Gastroesophageal sphincter (tissue), 4 donors: ENCODE results near the gene RAB17. TPM values are rescaled to one million over a fixed set of nuclear protein-coding genes. Genes with fewer than 3 reads are reported as not detected.

Source experiments
- ATAC-seq: fragments of 150-250 bp; one replicate; pipeline ENCODE4 v1.9.1; 2016; ENCODE audit warnings: mild to moderate bottlenecking, moderate library complexity
- H3K27ac ChIP-seq, 4 donors: fragments of 200-600 bp; sonication (generic) in 3 of 4; 1 replicate in 3 of 4; 2 replicates in 1 of 4; pipeline ENCODE4 v1.5.1; 2016 to 2019
- H3K27me3 ChIP-seq: fragments of 200-600 bp; sonication (generic); one replicate; pipeline ENCODE4 v1.5.1; 2019
- H3K36me3 ChIP-seq, 2 donors: fragments of 200-600 bp; sonication (generic); one replicate each; pipeline ENCODE4 v1.5.1; 2019; ENCODE audit warnings: control low read depth in 1 of 2
- H3K4me1 ChIP-seq, 3 donors: fragments of 200-600 bp; sonication (generic); 1 replicate in 2 of 3; 2 replicates in 1 of 3; pipeline ENCODE4 v1.5.1; 2016 to 2019; ENCODE audit warnings: control low read depth in 2 of 3
- H3K4me3 ChIP-seq, 2 donors: fragments of 200-600 bp; sonication (generic); one replicate each; pipeline ENCODE4 v1.5.1; 2019; ENCODE audit warnings: mild to moderate bottlenecking in 1 of 2, moderate library complexity in 1 of 2
- H3K9me3 ChIP-seq, 3 donors: fragments of 200-600 bp; sonication (generic); one replicate each; pipeline ENCODE4 v1.5.1; 2017 to 2019; ENCODE audit warnings: control low read depth in 2 of 3
- EP300 ChIP-seq: sonication (generic); formaldehyde crosslinking; IDR thresholded peaks from one replicate; pipeline ENCODE4 v1.6.1; 2017; ENCODE audit warnings: antibody characterized with exemption, mild to moderate bottlenecking
- POLR2A ChIP-seq, 2 donors: fragments of 450-650 bp; IDR thresholded peaks; one replicate each; pipeline ENCODE4 v1.6.1; 2017; ENCODE audit warnings: antibody characterized with exemption in 2 of 2, mild to moderate bottlenecking in 2 of 2, moderate library complexity in 1 of 2
- POLR2AphosphoS5 ChIP-seq: sonication (generic); formaldehyde crosslinking; IDR thresholded peaks from one replicate; pipeline ENCODE4 v1.6.1; 2017; ENCODE audit warnings: antibody characterized with exemption
- whole genome bisulfite sequencing, 2 donors: methylation state at CpG; one replicate each; pipeline ENCODE4 v1.1.5; 2018; ENCODE audit warnings: low coverage in 1 of 2; 5-methylcytosine and 5-hydroxymethylcytosine counted together
- total RNA-seq, 4 donors: library from RNA; depleted of rRNA; stranded (reverse); fragments of >200 nt; gene quantifications; one replicate each; pipeline ENCODE4 v1.1.0, GENCODE V29; 2016
- TF ChIP-seq, protein P1 (sequence below), 4 experiments: fragments of 200-600 bp in 2 of 4; fragments of 450-650 bp in 2 of 4; sonication (generic) in 1 of 4; IDR thresholded peaks; one replicate each; pipeline ENCODE4 v1.5.1; 2017 to 2019; ENCODE audit warnings: antibody characterized with exemption in 4 of 4, mild to moderate bottlenecking in 2 of 4, moderate library complexity in 2 of 4

RAB17 gene
- total RNA-seq, 4 donors from 2014 or later = 0.81 to 6.7 (median 3.2) TPM

DNA sequence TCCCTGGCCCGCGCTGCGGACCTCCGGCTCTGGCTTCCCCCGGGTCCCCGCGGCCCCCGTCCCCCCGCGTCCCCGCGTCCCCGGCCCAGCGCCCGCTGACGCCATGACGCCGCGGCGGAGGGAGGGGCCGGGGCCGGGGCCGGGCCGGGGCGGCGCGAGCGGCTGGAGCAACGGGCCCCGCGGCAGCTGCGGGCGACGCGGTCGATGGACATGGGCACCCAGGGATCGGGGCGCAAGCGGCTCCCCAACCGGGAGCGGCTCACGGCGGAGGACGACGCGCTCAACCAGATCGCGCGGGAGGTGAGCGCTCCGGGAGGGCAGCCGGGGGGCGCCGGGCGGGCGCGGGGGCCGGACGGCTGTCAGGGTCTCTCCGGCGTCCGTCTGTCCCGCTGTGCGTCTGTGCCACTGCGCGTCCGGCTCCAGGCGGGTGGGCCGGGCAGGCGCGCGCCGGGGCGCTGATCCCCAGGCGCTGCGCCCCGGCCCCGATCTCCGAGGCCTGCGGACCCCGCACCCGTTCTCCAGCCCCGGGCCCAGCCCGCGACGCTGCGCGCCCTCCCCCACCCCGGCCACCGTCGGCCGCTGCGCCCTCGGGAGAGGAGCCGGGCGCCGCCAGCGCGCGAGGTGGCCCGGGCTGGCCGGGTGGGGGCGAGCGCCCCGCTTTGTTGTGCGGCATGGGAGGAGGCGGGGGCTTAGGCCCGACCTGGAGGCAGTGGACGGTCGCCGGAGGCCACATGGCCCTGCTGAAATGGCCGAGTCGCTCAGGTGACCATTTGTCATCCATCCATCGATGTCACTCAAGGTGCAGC, 37.1 kb upstream of the RAB17 start, which contains the start of gene LRRFIP1:
TSS of gene LRRFIP1 (plus strand) at position 147 of the 806 bp plus-strand sequence. CDS start at position 205, 58 bp downstream.
- no peaks in the 10 kb centered on the region for H3K36me3 ChIP-seq
- H3K27me3 ChIP-seq = no peaks in the 10 kb centered on the region
- H3K9me3 ChIP-seq = no peaks in the 10 kb centered on the region
- peak; percentile 82 for ATAC-seq
- H3K27ac ChIP-seq = peak within 1 kb of the TSS; percentile 84 to 94 (median 91)
- TF ChIP-seq EP300 (no peak), POLR2A (IDR thresholded peaks at IDR 0.05) (peak; percentile 34 to 53)
- TF ChIP-seq, protein P1, sequence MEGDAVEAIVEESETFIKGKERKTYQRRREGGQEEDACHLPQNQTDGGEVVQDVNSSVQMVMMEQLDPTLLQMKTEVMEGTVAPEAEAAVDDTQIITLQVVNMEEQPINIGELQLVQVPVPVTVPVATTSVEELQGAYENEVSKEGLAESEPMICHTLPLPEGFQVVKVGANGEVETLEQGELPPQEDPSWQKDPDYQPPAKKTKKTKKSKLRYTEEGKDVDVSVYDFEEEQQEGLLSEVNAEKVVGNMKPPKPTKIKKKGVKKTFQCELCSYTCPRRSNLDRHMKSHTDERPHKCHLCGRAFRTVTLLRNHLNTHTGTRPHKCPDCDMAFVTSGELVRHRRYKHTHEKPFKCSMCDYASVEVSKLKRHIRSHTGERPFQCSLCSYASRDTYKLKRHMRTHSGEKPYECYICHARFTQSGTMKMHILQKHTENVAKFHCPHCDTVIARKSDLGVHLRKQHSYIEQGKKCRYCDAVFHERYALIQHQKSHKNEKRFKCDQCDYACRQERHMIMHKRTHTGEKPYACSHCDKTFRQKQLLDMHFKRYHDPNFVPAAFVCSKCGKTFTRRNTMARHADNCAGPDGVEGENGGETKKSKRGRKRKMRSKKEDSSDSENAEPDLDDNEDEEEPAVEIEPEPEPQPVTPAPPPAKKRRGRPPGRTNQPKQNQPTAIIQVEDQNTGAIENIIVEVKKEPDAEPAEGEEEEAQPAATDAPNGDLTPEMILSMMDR (IDR thresholded peaks at IDR 0.05) = peak in 3 of 4 experiments; percentile 16 to 27 (median 23)
- H3K4me3 ChIP-seq = peak within 1 kb of the TSS; percentile 70 to 71
- peaks cover 3 to 67% (median 16%) of the 10 kb centered on the region in 3 donors for H3K4me1 ChIP-seq
- WGBS, 2 donors = 20% methylated on average over 1 of the region's 114 CpGs; no CpG with 5 or more reads in 1 of the 2 donors

DNA sequence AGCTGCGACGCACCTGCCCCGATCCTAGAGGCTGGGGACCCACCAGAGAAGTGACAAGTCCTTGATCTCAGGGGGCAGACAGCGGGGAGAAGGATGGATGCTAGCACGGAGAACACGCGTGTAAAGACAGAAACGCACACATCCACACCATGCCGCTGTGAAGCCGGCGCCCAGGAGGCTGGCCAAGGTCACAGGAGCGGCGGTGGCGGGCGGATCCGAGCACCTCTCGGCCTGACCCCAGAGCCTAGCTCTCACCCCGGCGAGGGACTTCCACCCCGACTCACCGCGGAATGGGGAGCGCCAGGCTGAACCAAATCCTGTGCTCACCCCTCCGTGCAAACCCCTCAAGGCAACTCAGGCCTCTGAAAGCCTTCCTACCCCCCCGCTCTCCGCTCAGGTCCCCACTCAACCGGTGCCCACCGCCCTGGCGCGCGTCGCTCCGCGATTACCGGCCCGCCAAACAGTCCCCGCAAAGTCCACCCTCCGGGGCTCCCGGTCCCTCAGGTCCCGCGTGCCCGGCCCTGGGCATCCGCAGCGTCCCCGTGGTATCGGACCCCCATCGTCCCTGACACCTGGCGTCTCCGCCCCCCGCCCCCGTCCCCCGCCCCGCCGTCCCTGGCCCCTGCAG, 36.4 kb upstream of the RAB17 start:
- no peaks in the 10 kb centered on the region for H3K9me3 ChIP-seq
- H3K4me1 ChIP-seq = peaks cover 3 to 60% (median 14%) of the 10 kb centered on the region in 3 donors
- TF ChIP-seq, protein P1 (IDR thresholded peaks at IDR 0.05) = no peak
- TF ChIP-seq EP300 = no peak
- no peak for TF ChIP-seq POLR2A (IDR thresholded peaks at IDR 0.05)
- no peak for TF ChIP-seq POLR2AphosphoS5
- H3K27me3 ChIP-seq = no peaks in the 10 kb centered on the region
- peak overlapping the region; percentile 84 to 94 (median 91) for H3K27ac ChIP-seq
- no peaks in the 10 kb centered on the region for H3K36me3 ChIP-seq
- peak overlapping the region; percentile 70 to 71 for H3K4me3 ChIP-seq
- 34% methylated on average over 21 of the region's 54 CpGs; no CpG with 5 or more reads in 1 of the 2 donors for WGBS, 2 donors
- ATAC-seq = peak; percentile 29

DNA sequence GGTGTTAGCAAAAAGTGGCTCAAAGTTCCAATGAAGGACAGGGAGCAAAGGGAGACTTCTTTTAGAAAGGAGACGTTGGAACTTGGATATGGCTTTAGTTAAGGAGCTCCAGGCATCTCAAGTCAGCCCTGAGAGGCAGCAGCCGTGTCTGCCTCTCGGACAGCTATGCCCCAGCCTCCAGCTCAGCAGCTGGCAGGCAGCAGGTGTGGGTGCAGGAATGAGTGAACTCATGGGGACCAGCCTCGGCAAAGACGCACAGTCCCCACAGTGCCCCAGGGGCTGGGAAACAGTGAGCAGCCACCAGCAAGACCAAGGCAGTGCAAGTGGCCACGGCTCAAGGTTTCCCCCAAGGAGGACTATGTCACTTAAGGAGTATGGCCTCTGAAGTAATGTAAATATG, 35.2 kb upstream of the RAB17 start:
- H3K4me1 ChIP-seq = peaks cover 0 to 48% (median 10%) of the 10 kb centered on the region in 3 donors
- H3K27ac ChIP-seq = peak overlapping the region in 3 of 4 donors; percentile 90 to 94 (median 92)
- H3K27me3 ChIP-seq = no peaks in the 10 kb centered on the region
- no peak for TF ChIP-seq POLR2A (IDR thresholded peaks at IDR 0.05)
- TF ChIP-seq EP300 = no peak
- TF ChIP-seq, protein P1 (IDR thresholded peaks at IDR 0.05) = no peak
- no peak for TF ChIP-seq POLR2AphosphoS5
- 68% methylated on average over 4 of the region's 6 CpGs; no CpG with 5 or more reads in 1 of the 2 donors for WGBS, 2 donors
- no peak for ATAC-seq
- no peaks in the 10 kb centered on the region for H3K9me3 ChIP-seq
- H3K4me3 ChIP-seq = no peak overlapping the region
- H3K36me3 ChIP-seq = no peaks in the 10 kb centered on the region

DNA sequence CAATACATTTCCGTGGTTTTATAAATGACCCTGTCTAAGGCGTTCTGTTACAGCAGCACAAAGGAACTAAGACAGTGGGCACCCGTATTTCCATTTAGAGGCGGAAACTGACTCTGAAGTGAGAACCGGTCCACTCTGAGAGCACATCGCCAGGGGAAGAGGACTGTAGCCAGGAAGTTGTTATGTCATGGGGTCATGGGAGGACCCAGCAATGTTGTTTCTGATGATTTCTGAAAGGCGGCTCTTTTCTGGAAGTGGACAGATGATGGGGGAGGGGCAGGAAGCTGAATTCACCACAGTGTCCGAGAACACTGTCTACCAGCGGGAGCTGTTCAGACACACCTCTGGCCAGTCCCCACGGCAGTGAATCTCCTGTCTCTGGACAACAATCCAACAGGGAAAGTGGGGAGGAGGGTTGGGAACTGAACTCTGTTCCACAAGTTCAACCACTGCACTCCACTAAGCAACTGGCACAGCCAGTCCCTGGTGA, 34.7 kb upstream of the RAB17 start:
- no peak overlapping the region for H3K4me3 ChIP-seq
- WGBS, 2 donors = 60 to 67% methylated on average over 3 of the region's 10 CpGs
- no peaks in the 10 kb centered on the region for H3K9me3 ChIP-seq
- no peaks in the 10 kb centered on the region for H3K27me3 ChIP-seq
- H3K27ac ChIP-seq = peak overlapping the region in 3 of 4 donors; percentile 90 to 94 (median 92)
- no peaks in the 10 kb centered on the region for H3K36me3 ChIP-seq
- ATAC-seq = peak; percentile 40
- peaks cover 0 to 43% (median 10%) of the 10 kb centered on the region in 3 donors for H3K4me1 ChIP-seq
- no peak for TF ChIP-seq POLR2AphosphoS5
- no peak for TF ChIP-seq EP300
- TF ChIP-seq POLR2A (IDR thresholded peaks at IDR 0.05) = no peak
- TF ChIP-seq, protein P1 (IDR thresholded peaks at IDR 0.05) = no peak
